Astrocyte (in vitro differentiated cells and primary cell): Measurements from ENCODE around the gene MSX2. TPM values are rescaled to one million over a fixed set of nuclear protein-coding genes. Genes with fewer than 3 reads are reported as not detected.

Source experiments
- DNase-seq: peaks from one replicate; pipeline ENCODE4 v3.0.0-alpha.2; 2010; ENCODE audit warnings: low read depth
- FAIRE-seq: peaks from 2 replicates; lab custom pipeline; 2011; peaks lifted over from hg19 to GRCh38; lab: Jason Lieb, UNC
- H2AFZ ChIP-seq: 2 replicates; pipeline ENCODE4 v1.6.0; 2012; ENCODE audit warnings: low read depth, low read length, inconsistent platforms
- H3K27ac ChIP-seq: 2 replicates; pipeline ENCODE4 v1.5.1; 2011; ENCODE audit warnings: low read depth, low read length, inconsistent platforms
- H3K27me3 ChIP-seq: 2 replicates; pipeline ENCODE4 v1.6.0; 2011; ENCODE audit warnings: low read length, inconsistent platforms; ENCODE audit not compliant: insufficient read depth
- H3K36me3 ChIP-seq: 2 replicates; pipeline ENCODE4 v1.5.1; 2011; ENCODE audit warnings: low read length, inconsistent platforms; ENCODE audit not compliant: insufficient read depth
- H3K4me1 ChIP-seq: 2 replicates; pipeline ENCODE4 v1.5.1; 2011; ENCODE audit warnings: low read length, inconsistent platforms; ENCODE audit not compliant: insufficient read depth
- H3K4me2 ChIP-seq: 2 replicates; pipeline ENCODE4 v1.6.0; 2012; ENCODE audit warnings: low read length, inconsistent platforms
- H3K4me3 ChIP-seq: 2 replicates; pipeline ENCODE4 v1.5.1; 2011; ENCODE audit warnings: low read depth, mild to moderate bottlenecking, low read length, inconsistent platforms; ENCODE audit not compliant: insufficient read depth
- H3K79me2 ChIP-seq: 2 replicates; pipeline ENCODE4 v1.6.0; 2012; ENCODE audit warnings: mild to moderate bottlenecking, low read length, inconsistent platforms; ENCODE audit not compliant: insufficient read depth
- H3K9ac ChIP-seq: 2 replicates; pipeline ENCODE4 v1.6.0; 2012; ENCODE audit warnings: mild to moderate bottlenecking, low read length, inconsistent platforms
- H3K9me3 ChIP-seq: 2 replicates; pipeline ENCODE4 v1.5.1; 2012; ENCODE audit warnings: low read depth, mild to moderate bottlenecking, low read length, inconsistent platforms; ENCODE audit not compliant: insufficient read depth
- H4K20me1 ChIP-seq: 2 replicates; pipeline ENCODE4 v1.6.0; 2012; ENCODE audit warnings: low read length, inconsistent platforms; ENCODE audit not compliant: insufficient read depth
- H3K27ac Mint-ChIP-seq: one replicate; pipeline ENCODE4 v1.8.0; 2021; ENCODE audit warnings: mild to moderate bottlenecking, mixed read lengths; ENCODE audit not compliant: unreplicated experiment
- H3K27me3 Mint-ChIP-seq: one replicate; pipeline ENCODE4 v1.8.0; 2021; ENCODE audit warnings: low read depth, mixed read lengths; ENCODE audit not compliant: unreplicated experiment
- H3K36me3 Mint-ChIP-seq: one replicate; pipeline ENCODE4 v1.8.0; 2021; ENCODE audit warnings: low read depth, mixed read lengths; ENCODE audit not compliant: unreplicated experiment
- H3K4me1 Mint-ChIP-seq: one replicate; pipeline ENCODE4 v1.8.0; 2021; ENCODE audit warnings: low read depth, mixed read lengths; ENCODE audit not compliant: unreplicated experiment
- H3K4me3 Mint-ChIP-seq: one replicate; pipeline ENCODE4 v1.8.0; 2021; ENCODE audit warnings: mild to moderate bottlenecking, moderate library complexity, mixed read lengths; ENCODE audit not compliant: unreplicated experiment
- H3K9me3 Mint-ChIP-seq: one replicate; pipeline ENCODE4 v1.8.0; 2021; ENCODE audit warnings: mild to moderate bottlenecking, mixed read lengths; ENCODE audit not compliant: unreplicated experiment
- EZH2 ChIP-seq: IDR thresholded peaks from 2 replicates; pipeline ENCODE4 v1.6.1; 2012; ENCODE audit warnings: mild to moderate bottlenecking, low read length, inconsistent platforms; ENCODE audit not compliant: insufficient read depth
- total RNA-seq: library from RNA; stranded (reverse); gene quantifications from 2 replicates; pipeline ENCODE4 v1.2.1, GENCODE V29; 2021
- TF ChIP-seq, protein P1 (sequence below): IDR thresholded peaks from 2 replicates; pipeline ENCODE4 v1.5.1; 2011; ENCODE audit warnings: low read depth, mild to moderate bottlenecking, inconsistent platforms, low read length, moderate library complexity; ENCODE audit not compliant: insufficient read depth

MSX2 gene
- total RNA-seq, 1 donor from 2014 or later, result 12.0 TPM

DNA sequence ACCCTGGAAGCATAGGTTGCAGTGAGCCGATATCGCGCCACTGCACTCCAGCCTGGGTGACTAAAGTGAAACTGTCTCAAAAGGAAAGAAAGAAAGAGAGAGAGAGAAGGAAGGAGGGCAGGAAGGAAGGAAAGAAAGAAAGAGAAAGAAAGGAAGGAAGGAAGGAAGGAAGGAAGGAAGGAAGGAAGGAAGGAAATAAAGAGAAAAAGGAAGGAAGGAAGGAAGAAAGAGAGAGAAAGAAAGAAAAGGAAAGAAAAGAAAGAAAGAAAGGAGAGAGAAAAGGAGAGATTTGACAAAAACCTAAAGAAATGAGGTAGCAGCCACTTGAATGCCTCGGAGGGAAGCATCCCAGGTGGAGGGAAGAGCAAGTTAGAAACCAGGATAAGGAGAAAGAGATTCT, 44.6 kb downstream of the MSX2 start:
- TF ChIP-seq, protein P1, sequence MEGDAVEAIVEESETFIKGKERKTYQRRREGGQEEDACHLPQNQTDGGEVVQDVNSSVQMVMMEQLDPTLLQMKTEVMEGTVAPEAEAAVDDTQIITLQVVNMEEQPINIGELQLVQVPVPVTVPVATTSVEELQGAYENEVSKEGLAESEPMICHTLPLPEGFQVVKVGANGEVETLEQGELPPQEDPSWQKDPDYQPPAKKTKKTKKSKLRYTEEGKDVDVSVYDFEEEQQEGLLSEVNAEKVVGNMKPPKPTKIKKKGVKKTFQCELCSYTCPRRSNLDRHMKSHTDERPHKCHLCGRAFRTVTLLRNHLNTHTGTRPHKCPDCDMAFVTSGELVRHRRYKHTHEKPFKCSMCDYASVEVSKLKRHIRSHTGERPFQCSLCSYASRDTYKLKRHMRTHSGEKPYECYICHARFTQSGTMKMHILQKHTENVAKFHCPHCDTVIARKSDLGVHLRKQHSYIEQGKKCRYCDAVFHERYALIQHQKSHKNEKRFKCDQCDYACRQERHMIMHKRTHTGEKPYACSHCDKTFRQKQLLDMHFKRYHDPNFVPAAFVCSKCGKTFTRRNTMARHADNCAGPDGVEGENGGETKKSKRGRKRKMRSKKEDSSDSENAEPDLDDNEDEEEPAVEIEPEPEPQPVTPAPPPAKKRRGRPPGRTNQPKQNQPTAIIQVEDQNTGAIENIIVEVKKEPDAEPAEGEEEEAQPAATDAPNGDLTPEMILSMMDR, result no peak
- no peak for TF ChIP-seq EZH2
- peaks cover 1% of the 10 kb centered on the region for H3K9me3 Mint-ChIP-seq
- no peaks in the 10 kb centered on the region for H3K4me1 ChIP-seq
- H3K36me3 Mint-ChIP-seq, result no peaks in the 10 kb centered on the region
- no peak overlapping the region for H2AFZ ChIP-seq
- no peaks in the 10 kb centered on the region for H3K27me3 ChIP-seq
- H3K36me3 ChIP-seq, result no peaks in the 10 kb centered on the region
- no peaks in the 10 kb centered on the region for H3K79me2 ChIP-seq
- H3K9ac ChIP-seq, result no peak overlapping the region
- no peak overlapping the region for H3K27ac Mint-ChIP-seq
- DNase-seq (no peak), FAIRE-seq (no peak)
- H3K4me2 ChIP-seq, result no peak overlapping the region
- H3K4me3 Mint-ChIP-seq, result no peak overlapping the region
- peaks cover 45% of the 10 kb centered on the region for H3K27me3 Mint-ChIP-seq
- H4K20me1 ChIP-seq, result no peaks in the 10 kb centered on the region
- no peak overlapping the region for H3K4me3 ChIP-seq
- H3K27ac ChIP-seq, result no peak overlapping the region
- no peaks in the 10 kb centered on the region for H3K4me1 Mint-ChIP-seq
- no peaks in the 10 kb centered on the region for H3K9me3 ChIP-seq

DNA sequence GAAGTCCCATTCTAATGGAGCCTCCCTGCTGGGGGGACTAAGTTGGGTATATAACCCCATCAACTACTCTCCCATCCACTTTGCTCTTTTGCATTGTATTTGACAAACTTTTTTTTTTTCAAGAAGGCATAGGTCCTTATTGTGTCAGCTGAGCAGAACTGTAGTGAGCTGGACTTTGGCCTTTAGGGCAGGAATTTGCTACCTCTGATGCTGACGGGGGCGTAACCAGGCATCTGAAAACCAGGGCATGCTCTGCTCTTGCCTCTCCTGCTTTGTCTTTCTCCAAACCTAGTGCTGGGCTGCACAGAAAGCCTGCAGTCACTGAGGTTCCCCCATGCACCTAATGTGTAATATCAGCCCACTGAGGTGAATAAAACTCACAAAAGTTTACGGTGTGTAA, 49.0 kb downstream of the MSX2 start:
- H3K79me2 ChIP-seq, result no peaks in the 10 kb centered on the region
- FAIRE-seq (no peak), DNase-seq (no peak)
- H3K4me3 Mint-ChIP-seq, result no peak overlapping the region
- H3K9me3 Mint-ChIP-seq, result peaks cover 1% of the 10 kb centered on the region
- H3K4me1 Mint-ChIP-seq, result peaks cover 2% of the 10 kb centered on the region
- no peaks in the 10 kb centered on the region for H3K36me3 ChIP-seq
- H3K4me2 ChIP-seq, result no peak overlapping the region
- H3K4me3 ChIP-seq, result no peak overlapping the region
- H3K9me3 ChIP-seq, result no peaks in the 10 kb centered on the region
- H3K27me3 ChIP-seq, result no peaks in the 10 kb centered on the region
- H3K4me1 ChIP-seq, result no peaks in the 10 kb centered on the region
- TF ChIP-seq, protein P1, result no peak
- TF ChIP-seq EZH2, result no peak
- no peaks in the 10 kb centered on the region for H3K36me3 Mint-ChIP-seq
- no peak overlapping the region for H3K27ac ChIP-seq
- no peaks in the 10 kb centered on the region for H4K20me1 ChIP-seq
- no peak overlapping the region for H2AFZ ChIP-seq
- H3K27ac Mint-ChIP-seq, result no peak overlapping the region
- H3K9ac ChIP-seq, result no peak overlapping the region
- H3K27me3 Mint-ChIP-seq, result peaks cover 38% of the 10 kb centered on the region

DNA sequence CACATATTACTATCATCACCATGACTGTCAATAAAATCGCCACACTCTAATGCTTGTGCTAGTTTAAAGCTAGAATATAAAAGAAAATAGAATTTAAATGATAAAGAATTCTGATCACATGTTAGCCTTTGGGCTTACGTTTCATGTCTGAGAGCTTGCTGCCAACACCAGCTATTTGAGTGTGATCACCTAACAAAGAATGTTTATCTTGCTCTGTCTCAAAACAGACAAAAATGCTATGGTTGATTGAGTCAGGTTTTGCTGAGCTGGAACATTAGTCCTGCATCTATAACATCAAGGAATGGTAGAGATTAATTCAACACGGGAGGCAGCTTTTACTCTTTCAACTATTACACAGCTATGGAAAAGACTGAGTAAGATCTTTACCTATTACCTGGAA, 50.7 kb downstream of the MSX2 start:
- H3K9me3 ChIP-seq, result no peaks in the 10 kb centered on the region
- FAIRE-seq (no peak), DNase-seq (peak; percentile 43)
- no peak overlapping the region for H2AFZ ChIP-seq
- TF ChIP-seq, protein P1, result no peak
- no peak for TF ChIP-seq EZH2
- H3K36me3 ChIP-seq, result no peaks in the 10 kb centered on the region
- H3K4me1 ChIP-seq, result no peaks in the 10 kb centered on the region
- Mint-ChIP-seq H3K27me3 (peaks cover 32% of the 10 kb centered on the region), H3K9me3 (peaks cover 1% of the 10 kb centered on the region), H3K4me3 (no peak overlapping the region), H3K27ac (no peak overlapping the region), H3K4me1 (peaks cover 2% of the 10 kb centered on the region), H3K36me3 (no peaks in the 10 kb centered on the region)
- H3K4me2 ChIP-seq, result peak overlapping the region; percentile 23
- H3K79me2 ChIP-seq, result no peaks in the 10 kb centered on the region
- H3K27me3 ChIP-seq, result no peaks in the 10 kb centered on the region
- no peak overlapping the region for H3K9ac ChIP-seq
- H3K4me3 ChIP-seq, result no peak overlapping the region
- no peak overlapping the region for H3K27ac ChIP-seq
- no peaks in the 10 kb centered on the region for H4K20me1 ChIP-seq
